Kidney tubule cell (primary cell): ENCODE measurements around the gene PRCP.
A peak's percentile ranks its signal among the peaks of the same experiment; 100 is the strongest.

ENCODE experiments used
- DNase-seq: peaks from one replicate; pipeline ENCODE4 v3.0.0-alpha.2; 2018; ENCODE audit warnings: low spot score

PRCP gene

DNA sequence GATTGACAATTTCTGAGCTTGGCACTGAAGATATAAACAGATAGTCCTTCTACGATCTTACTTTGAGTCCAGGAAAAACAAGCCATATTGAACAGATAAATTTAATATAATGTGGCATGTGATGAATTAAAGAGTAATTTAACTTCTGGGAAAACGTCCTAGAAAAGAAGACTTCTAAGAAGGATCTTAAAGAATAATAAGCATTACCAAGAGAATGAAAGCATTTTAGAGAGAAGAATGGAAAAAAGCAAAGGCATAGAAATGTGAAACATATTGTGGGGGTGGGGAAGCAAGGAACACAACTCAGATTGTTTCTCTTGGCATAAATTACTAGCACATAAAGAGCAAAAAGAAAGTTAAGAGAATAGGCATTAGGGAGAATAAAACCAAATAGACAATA lies 6.7 kb upstream of the PRCP start:
- no peak for DNase-seq

DNA sequence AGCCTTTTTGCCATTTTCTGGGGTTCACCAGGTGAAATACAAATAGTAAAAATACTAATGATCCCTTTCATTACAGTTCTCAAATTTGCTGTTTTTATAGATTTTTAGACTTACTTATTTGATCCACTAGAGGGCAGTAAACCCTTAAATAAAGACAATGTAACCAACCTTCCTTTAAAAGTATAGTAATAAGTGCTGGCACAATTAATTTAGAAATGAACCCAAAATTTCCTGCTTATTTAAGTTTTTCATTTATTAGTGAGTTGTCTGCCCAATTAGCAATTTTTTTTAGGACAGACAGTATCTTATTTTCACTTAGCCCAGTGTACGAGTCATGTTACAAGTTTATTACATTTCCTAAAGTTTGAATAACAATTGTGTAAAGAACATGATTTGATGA lies 6.0 kb upstream of the PRCP start:
- peak; percentile 49 for DNase-seq

DNA sequence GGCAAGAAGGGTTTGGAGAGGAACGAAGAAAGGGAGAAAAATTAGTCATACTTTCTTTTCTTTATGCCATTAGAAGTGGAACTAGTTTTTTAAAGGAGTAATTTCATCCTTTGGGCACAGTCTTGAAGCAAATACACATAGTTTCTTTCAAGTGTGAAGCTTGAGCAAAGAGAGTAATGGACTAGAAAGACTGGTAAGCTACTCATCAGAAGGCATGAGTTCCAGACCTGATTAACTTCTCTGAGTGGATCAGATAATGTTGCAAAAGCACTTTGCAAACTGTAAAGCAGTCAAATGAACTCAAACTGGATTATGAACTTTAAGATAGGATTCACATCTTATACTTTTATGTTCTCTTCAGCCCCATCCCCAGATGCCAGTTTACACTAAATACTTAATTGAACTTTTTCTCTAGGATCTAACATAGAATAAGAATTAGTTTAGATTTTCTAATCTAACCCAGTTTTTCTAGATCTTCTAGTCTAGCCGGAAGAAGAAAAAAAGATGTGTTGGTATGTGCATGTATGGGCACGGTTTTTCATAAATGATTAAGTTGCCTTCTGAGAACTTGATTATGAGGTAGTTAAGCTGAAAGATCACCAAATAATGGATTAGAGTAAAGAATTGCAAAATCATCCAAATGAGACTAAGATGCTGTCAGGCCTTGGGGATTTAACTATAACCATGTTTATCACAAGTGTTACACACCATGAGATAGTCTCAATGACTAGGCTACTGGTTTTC lies 3.8 kb upstream of the PRCP start:
- no peak for DNase-seq

DNA sequence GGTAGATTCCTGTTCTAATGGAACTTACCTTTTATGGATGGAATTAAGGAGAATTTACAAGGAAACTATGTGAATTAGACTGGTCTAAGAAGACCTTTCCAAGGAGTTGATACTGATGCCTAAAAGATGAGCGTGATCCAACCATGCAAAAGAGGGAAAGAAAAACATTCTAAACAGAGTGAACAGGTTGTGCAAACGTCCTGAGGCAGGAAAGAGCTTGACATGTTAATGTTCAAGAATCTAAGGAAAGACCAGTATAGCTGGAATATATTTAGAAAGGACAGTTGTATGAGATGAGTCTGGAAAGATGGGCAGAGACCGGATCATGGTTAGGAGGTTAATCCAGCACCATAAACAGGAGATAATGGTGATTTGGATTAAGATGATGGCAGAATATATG lies 2.6 kb upstream of the PRCP start:
- no peak for DNase-seq

DNA sequence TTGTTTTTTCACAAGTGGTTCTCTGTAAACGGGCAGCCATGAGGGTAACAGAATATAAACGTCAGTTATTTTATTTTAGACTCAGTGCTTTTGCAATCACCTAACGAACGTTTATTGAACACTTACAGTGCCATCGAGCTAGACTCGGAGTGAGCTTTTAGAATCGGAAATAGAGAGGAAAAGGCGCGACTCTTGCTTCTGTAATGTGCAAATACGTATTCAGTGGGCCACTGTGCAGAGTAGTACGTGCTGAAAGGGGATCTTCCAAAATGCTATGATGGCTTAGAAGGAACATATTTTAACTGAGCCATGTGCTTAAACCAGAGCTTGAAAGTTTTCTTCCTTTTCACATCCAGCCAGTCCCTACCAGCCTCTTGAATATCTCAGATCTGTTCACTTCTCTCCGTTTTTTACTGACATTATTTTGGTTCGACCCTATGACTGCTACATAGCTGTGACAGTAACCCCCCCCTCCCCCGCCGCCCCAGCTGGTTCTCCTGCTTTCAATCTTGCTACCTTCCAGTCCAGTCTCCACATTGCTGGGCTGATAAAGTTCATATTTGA lies 1.8 kb upstream of the PRCP start:
- no peak for DNase-seq

DNA sequence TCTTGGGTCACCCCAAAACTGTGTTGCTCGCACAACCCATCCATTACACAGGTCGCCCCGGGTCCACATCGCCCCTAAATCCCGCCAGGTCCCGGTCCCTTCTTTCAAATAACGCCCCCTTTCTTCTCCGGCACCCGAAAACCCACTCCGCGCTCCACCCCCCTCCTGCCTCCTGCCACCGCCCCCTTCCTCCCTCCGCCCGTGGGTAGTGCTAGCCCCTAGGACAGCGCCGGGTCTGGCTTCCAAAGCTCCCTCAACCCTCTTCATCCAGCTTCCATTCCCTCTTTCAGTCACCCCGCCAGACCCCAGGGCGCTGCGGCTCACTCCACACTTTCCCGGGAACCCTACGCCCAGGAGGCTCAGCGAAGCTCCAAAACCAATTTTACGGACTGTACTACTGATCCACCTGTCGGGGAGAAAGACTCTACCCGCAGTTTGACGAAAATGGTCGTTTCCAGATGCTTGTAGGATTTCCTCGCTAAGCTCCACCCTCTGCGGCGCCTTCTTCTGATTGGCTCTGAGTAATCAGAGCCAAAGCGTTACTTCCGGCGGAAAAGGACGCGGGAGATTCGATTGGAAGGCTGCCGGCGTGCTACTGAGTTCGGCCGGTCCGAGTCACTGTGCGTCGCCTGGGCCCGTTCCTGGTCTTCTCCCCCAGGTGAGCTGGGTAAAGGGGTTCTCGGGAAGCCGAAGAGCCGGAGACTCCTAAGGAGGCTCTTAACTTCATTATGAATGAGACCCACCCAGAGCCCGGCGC lies 1.1 kb upstream of the PRCP start, which contains the start of gene DDIAS:
Gene DDIAS, plus strand, starts transcription at position 572 of the 757 bp plus-strand sequence. CDS start 13,003 bp downstream, outside the sequence.
- DNase-seq = peak; percentile 98

DNA sequence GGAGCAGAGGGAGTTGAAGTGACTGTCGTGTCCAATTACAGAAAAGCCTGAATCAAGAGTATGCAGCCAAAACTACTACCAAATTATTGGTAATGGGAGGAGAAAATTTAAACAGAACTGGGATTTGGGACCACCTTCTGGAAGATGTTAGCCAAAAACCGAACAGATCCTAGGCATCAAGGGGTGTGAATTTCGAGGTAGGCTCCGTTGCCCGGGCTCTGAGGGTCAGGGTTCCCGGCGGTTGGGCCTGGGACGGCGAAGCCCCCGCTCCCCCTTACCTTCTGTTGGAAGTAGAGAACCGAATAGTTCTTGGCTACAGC lies 313 bp downstream of the PRCP start:
- no peak for DNase-seq

DNA sequence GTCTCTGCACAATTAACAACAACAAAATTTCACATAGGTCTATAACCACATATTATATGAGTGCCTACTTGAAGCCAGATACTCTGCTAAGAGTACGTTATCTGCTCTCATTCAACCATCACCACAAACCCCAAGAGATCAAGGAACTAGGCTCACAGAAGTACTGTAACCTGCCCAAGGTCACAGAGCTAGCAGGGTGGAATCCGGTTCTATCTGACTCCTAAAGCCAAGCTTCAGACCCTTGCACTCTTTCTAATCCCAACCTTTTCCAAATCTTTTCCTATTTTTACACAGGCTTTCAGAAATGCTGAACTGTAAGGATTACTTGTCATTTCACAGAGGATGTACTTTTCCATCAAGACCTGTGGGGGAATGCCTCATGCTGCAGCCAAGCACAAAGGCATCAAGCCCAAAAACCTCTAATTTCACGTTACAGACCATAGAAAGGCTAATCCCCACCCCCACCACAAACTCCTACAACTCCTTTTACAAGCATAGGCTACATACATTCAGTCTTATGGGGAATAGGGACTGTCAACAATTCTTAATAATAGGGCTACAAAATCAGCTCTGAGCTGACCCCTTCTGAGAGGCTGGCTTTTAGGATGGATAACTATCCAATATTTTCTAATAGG lies 927 bp downstream of the PRCP start:
- no peak for DNase-seq

DNA sequence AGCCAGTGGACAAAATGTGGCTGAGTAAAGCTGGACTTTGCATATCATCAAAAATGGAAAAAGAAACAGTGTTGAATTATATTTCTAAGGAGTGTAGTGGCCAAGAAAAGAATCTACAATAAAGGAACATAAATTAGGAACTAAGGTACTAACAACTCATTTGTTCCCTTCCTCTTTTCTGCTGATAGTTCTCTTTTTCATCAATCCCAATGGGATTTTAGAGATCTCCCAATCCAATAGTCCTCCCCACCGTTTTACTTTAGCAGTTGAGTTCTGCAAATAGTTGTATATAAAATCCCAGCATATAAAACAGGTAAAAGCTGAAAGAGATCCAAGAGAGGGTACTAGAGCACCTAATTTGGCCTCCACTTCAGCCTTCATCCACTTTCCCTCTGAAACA lies 2.0 kb downstream of the PRCP start:
- DNase-seq = no peak

DNA sequence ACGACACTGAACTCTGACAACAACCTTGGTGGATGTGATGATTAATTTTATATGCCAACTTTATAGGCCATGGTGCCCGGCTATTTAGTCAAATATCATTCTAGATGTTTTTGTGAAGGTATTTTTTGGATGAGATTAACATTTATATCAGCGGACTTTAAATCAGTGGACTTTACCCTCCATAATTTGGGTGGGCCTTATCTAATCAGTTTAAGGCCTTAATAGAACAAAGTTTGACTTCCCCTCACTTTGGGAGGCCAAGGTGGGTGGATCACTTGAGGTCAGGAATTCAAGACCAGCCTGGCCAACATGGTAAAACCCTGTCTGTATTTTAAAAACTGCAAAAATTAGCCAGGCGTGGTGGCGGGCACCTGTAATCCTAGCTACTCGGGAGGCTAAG lies 4.0 kb downstream of the PRCP start:
- no peak for DNase-seq

DNA sequence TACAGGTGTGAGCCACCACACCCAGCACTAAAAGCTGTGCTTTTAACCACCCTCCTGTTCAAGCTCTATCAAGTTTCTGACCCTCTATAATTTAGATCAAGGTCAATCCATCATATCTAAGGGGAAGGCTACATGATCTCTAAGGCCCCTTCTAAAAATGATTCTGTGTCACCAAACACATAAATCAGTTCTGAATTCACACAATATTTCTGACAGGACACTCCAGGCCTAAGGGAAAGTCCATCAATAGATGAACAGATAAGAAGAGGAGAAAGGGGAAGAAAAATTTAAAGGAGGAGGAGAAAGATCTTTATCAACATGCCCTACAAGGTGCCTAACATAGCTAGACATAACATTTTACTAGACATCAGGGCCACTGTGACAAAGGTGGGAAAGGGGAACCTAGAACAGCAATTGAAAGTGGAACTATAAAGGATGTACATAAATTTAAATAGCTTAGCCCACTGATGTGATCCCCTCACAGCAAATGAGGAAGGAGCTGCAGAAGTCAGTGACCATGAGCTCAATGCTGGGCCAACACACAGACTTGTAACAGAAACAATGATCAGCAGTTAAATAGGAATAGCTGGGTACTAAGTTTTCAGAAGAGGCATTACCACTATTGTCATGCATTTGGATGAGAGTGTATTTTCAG lies 4.7 kb downstream of the PRCP start:
- DNase-seq = no peak

DNA sequence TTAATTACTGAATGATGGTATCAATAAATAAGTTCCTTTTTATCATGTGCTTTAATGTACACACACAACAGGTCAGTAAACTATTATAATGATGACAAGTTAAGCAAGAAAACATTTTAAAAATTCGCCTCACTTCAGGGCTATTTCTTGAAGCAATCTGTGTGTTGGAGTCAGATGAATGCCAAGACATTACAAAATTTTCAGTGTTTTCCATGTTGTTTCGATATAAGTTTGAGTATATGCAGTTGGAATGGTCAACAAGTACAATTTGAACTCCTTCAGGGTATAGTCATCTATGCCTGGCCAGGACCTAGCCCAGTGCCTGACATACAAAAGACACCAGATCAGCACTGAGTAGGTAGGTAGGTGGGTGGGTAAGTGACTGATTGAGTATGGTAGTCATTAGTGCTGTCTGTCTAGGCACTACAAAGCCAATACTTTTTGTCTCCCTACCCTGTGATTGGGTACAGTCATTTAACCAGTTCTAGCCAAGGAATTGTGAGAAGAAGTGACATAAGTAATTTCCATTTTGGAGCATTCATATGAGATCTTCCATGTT lies 7.5 kb downstream of the PRCP start:
- DNase-seq = no peak

DNA sequence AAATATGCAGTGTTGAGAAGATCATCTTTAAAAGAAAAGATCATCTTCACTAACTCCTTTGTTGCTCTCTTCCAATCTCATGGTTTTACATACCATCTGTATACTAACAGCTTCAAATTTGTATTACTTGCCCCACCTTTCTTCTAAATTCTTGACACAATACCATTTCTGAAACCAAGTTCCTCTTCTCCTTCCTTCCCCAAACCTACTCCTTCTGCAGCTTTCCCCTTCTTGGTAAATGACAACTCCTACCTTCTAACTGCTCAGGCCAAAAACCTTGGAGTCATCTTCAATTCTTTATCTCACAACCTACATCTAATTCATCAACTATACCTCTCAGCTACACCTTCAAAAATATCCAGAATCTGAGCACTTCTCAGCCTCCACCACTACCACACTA lies 9.3 kb downstream of the PRCP start:
- no peak for DNase-seq

DNA sequence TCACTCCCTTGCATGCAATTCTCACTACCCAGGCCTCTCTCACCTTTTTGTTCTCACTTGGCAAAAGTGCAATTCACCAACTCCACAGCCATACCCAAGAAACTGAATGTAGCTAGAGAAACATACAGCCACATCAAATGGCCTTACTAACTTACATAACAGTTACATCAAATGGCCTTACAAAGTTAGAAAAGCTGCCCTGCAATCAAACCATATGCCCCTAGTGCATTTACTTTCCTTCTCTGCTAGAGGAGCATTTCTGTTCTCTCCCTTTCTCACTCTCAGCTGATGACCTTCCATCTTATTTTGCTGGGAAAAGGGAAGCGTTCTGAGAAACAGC lies 10.3 kb downstream of the PRCP start:
- no peak for DNase-seq

DNA sequence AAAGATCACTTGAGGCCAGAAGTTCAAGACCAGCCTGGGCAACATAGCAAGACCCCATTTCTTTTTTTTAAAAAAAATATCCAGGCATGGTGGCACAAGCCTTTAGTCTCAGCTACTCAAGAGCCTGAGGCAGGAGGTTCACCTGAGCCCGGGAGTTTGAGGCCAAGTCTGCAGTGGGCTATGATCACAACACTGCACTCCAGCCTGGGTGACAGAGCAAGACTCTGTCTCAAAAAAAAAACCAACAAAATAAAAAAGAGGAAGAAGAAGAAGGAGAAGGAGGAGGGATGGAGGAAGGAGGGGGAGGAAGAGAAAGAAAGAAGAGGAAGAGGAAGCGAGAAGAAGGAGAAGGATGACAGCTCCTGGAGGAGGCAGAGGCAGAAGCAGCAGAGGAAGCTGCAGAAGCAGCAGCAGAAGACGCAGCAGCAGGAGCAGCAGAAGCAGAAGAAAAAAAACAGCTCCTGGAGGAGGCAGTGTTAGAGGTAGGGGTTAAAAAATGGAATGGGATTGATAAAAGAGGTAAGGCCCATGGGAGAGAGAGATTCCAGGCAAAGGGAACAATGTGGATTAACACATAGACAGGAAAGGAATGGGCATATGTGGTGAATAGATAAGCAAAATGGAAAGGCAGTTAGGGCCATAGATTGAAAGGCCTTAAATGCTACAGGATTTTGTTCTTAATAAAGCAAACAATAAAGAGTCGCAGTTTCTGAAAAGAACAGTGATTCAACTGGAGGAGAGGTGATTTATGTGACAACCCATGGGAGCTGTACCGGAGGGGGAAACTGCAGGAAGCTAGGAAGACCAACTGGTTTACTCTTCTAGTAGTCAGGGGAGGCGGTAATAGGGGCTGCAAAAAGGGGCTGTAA lies 10.9 kb downstream of the PRCP start:
- no peak for DNase-seq

DNA sequence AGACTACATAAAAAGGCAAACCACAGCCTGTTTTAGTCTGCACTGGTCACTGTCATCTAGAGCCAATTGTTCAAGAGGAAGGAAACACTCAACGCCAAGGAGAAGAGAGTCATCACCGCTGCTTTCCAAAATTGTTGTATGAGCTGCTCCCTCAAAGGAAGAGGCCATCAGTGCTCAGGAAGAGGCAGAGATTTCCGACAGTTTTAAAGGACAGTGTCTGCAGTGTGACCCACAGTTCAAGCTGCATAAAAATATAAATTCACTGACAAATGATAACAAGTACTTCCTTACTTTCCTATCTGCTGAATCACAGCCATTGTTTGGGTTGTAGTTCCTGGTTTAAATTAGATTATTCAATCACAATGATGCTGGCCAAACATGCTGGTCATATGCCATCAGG lies 16.4 kb downstream of the PRCP start:
- no peak for DNase-seq

DNA sequence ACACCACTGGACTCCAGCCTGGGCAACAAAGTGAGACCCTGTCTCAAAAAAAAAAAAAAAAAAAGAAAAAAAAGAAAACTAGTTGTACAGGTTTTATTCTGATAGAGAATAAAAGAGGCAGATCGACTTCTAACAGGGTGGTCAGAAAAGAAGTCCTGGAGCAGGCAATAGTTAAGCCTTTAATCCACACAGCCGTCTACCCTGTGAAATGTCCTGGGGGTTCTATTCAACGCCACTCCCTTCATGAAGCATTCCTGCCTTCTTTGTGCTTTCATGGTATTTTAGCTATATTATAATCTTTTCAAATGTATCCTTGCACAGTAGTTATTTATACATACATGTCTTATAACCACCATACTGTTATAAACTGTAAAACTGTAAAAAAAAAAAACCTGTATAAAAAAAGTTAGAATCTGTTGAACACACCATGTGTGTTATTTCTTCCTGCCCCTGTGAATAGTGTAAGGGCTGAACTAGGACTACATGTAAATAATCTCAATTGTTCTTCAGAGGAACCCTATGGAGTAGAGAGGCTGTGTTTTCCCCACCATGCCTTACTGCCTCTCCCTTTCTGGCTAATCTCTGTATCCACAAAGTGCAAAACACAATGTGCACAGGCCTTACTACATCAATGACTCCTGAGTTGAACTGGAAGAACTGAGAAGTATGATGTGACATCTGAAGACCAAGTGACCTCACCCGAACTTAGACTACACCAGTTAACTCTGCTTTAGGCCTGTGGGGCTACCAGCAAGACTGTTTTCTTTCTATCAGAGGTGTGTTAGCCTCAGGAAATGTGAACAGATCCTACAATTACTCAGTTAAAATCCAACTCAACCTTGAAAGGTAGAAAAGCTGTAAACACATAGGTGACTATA lies 25.3 kb downstream of the PRCP start:
- DNase-seq = no peak

DNA sequence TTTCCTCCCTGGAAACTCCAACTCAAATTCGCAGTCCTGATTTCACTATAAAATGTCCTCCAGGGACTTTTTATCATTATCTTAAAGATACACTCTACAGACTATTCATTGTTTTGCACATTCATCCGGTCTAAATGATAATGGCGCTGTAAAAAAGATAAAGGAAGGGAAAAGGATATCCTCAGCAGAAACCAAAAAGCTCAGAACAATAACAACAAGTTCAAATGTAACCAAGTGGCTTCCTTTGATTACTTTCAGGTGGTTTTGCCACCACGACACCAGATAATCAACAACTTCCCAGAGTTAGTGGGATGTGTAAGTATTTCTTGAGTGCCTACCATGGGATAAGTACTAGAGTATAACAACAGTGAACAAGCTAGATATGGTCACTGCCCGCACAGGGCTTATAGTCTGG lies 26.3 kb downstream of the PRCP start:
- no peak for DNase-seq

DNA sequence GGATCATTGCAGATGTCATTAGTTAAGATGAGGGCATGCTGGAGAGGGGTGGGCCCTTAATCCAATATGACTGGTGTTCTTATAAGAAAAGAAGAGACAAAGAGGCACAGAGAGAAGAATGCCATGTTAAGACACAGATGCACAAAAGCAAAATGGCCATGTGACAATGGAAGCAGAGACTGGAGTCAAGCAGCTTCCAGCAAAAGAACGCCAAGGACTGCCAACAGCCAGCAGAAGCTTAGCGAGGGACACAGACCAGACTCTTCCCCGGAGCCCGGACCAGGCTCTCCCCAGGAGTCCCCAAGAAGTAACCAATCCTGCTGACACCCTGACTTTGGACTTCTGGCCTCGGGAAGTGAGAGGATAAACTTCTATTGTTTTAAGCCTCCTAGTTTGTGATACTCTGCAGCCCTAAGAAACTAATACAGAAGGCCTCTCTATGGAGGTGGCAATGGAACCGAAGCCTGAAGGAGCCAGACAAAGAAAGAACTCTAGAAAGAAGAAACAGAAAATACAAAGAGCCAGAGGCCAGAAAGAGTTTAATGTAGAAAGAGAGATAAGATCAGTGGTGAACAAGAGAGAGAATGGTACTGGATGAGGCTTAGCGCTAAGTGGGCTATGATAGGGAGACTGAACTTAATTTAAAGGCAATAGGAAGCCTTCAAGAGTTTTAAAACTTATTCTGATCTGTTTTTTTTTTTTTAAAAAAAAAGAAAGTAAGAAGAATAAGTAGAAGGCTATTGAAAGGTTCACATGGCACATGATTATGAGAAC lies 27.7 kb downstream of the PRCP start:
- no peak for DNase-seq
